ENCODE measurements around the gene ALDH1A2. TPM values are rescaled to one million over a fixed set of nuclear protein-coding genes. Genes with fewer than 3 reads are reported as not detected.
"Not testable (repeated sequence)": the region's sequence is repeated elsewhere in the genome, so short reads cannot be mapped to it uniquely, and the experiment has no call there.

Gene ALDH1A2
- total RNA-seq, 2 experiments from 2014 or later: 0.63 TPM; not detected in 1

DNA sequence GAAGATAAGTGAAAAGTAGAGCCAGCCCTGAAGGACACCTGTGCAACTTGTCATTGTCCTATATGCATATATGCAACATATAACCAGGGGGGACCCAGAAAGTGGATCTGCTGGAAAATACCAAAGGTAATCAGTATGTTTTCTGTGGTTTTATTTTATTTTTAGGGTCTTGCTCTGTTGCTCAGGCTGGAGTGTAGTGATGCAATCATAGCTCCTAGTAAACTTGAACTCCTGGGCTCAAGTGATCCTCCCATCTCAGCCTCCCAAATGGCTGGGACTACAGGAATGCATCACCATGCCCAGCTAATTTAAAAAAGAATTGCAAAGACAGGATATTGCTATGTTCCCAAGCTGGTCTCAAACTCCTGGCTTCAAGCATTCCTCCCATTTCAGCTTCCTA, 18.0 kb upstream of the ALDH1A2 start:
- H3K9me3 Mint-ChIP-seq: no peaks in the 10 kb centered on the region
- no peaks in the 10 kb centered on the region for H3K4me1 Mint-ChIP-seq
- H3K27me3 Mint-ChIP-seq: peaks cover 14% of the 10 kb centered on the region
- H3K27ac Mint-ChIP-seq: no peak overlapping the region
- CTCF ChIA-PET: interaction anchor here (0.6 to 2.7 kb wide), 2 partner anchors 13 to 977 kb away, joined by 3 to 15 read pairs; no protein-coding TSS in a partner anchor
- no peak overlapping the region for H3K4me3 Mint-ChIP-seq
- POLR2A ChIA-PET: no interaction called here
- H3K36me3 Mint-ChIP-seq (ENCODE audit: low read depth): no peaks in the 10 kb centered on the region
- no peak for DNase-seq

- Mint-ChIP-seq H3K27me3 (peaks cover 5% of the 10 kb centered on the region), H3K4me3 (no peak overlapping the region), H3K27ac (no peak overlapping the region), H3K36me3 (ENCODE audit: low read depth) (no peaks in the 10 kb centered on the region), H3K9me3 (no peaks in the 10 kb centered on the region), H3K4me1 (no peaks in the 10 kb centered on the region)
- ChIA-PET CTCF (no interaction called here), POLR2A (no interaction called here)
- DNase-seq: no peak
Observed at GRCh38 chr15:58081891-58082290, 16.4 kb upstream of the ALDH1A2 start.

DNA sequence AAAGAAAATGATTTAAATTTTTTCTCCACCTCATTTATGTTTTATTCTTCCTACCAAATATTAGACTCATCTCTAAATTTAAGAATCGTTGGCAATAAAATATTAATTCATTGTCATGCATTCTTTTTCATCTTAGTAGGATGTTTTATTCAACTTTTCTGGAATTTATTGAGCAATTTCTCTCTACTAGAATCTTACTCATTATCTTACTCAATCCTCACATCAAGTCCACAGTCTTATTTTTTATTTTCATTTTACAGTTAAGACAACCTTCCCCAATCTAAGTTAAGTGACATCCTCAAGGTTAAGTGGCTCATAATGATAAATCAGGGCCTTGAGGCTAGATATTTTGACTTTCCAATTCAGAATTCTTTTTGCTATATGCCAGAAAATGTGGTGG, 15.9 kb upstream of the ALDH1A2 start:
- Mint-ChIP-seq H3K27ac (no peak overlapping the region), H3K27me3 (peaks cover under 1% of the 10 kb centered on the region), H3K9me3 (no peaks in the 10 kb centered on the region), H3K4me3 (no peak overlapping the region), H3K36me3 (ENCODE audit: low read depth) (no peaks in the 10 kb centered on the region), H3K4me1 (no peaks in the 10 kb centered on the region)
- ChIA-PET CTCF (no interaction called here), POLR2A (no interaction called here)
- no peak for DNase-seq

- H3K4me1 Mint-ChIP-seq; CTCF ChIA-PET; H3K27me3 Mint-ChIP-seq; POLR2A ChIA-PET; DNase-seq; H3K27ac Mint-ChIP-seq; H3K9me3 Mint-ChIP-seq; H3K4me3 Mint-ChIP-seq; H3K36me3 Mint-ChIP-seq (ENCODE audit: low read depth): not testable (repeated sequence)
Observed at GRCh38 chr15:58080959-58081358, 15.4 kb upstream of the ALDH1A2 start.

DNA sequence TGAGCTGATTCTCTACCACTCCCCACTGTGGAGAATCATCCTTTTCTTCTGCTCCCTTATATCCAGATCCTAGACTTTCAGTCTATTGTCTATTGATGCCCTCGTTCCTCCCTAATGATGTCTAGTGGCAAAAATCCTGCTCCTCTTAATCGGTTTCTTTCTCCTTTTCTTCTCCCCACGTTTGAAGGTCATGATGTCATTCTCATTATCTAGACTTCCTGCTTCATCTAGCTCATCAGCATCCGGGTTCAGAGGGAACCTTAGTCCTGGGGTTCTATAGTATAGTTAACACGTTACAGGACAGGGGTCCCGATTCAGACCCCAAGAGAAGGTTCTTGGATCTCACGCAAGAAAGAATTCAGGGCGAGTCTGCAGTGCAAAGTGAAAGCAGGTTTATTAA, 14.9 kb upstream of the ALDH1A2 start:
- no peak for DNase-seq
- Mint-ChIP-seq H3K36me3 (ENCODE audit: low read depth) (no peaks in the 10 kb centered on the region), H3K27me3 (no peaks in the 10 kb centered on the region), H3K27ac (no peak overlapping the region), H3K4me3 (no peak overlapping the region), H3K9me3 (no peaks in the 10 kb centered on the region), H3K4me1 (no peaks in the 10 kb centered on the region)
- ChIA-PET POLR2A (no interaction called here), CTCF (no interaction called here)

- peaks cover 7% of the 10 kb centered on the region for H3K27me3 Mint-ChIP-seq
- no peaks in the 10 kb centered on the region for H3K36me3 Mint-ChIP-seq (ENCODE audit: low read depth)
- CTCF ChIA-PET: interaction anchor here (0.5 to 1.8 kb wide), 2 partner anchors 12 to 736 kb away, joined by 3 to 8 read pairs; partner anchors contain the start of gene ALDH1A2
Observed at GRCh38 chr15:58078591-58078990, 13.1 kb upstream of the ALDH1A2 start.

GRCh38 chr15:58077427-58077826, 11.9 kb upstream of the ALDH1A2 start:
- Mint-ChIP-seq H3K4me1 (no peaks in the 10 kb centered on the region), H3K27me3 (peaks cover 12% of the 10 kb centered on the region), H3K4me3 (no peak overlapping the region), H3K27ac (no peak overlapping the region), H3K9me3 (no peaks in the 10 kb centered on the region), H3K36me3 (ENCODE audit: low read depth) (no peaks in the 10 kb centered on the region)
- CTCF ChIA-PET: interaction anchor here (1.0 to 1.8 kb wide), 2 partner anchors 11 to 104 kb away, joined by 3 to 8 read pairs; partner anchors contain the start of gene ALDH1A2
- DNase-seq: no peak
- POLR2A ChIA-PET: no interaction called here

More at GRCh38 chr15:58078591-58078990, 13.1 kb upstream of the ALDH1A2 start:
- POLR2A ChIA-PET: no interaction called here
- Mint-ChIP-seq H3K4me1 (no peaks in the 10 kb centered on the region), H3K4me3 (no peak overlapping the region), H3K9me3 (no peaks in the 10 kb centered on the region), H3K27ac (no peak overlapping the region)
- DNase-seq: no peak

GRCh38 chr15:58074452-58074851, 8.9 kb upstream of the ALDH1A2 start:
- ChIA-PET CTCF (no interaction called here), POLR2A (no interaction called here)
- no peak for DNase-seq
- peaks cover 12% of the 10 kb centered on the region for H3K27me3 Mint-ChIP-seq
- no peaks in the 10 kb centered on the region for H3K9me3 Mint-ChIP-seq
- no peaks in the 10 kb centered on the region for H3K4me1 Mint-ChIP-seq
- no peak overlapping the region for H3K27ac Mint-ChIP-seq
- H3K4me3 Mint-ChIP-seq: no peak overlapping the region
- no peaks in the 10 kb centered on the region for H3K36me3 Mint-ChIP-seq (ENCODE audit: low read depth)

GRCh38 chr15:58070801-58071418, 5.4 kb upstream of the ALDH1A2 start:
- peak; percentile 48 for DNase-seq
- peaks cover 3% of the 10 kb centered on the region for H3K4me1 Mint-ChIP-seq
- POLR2A ChIA-PET: no interaction called here
- CTCF ChIA-PET: interaction anchor here (0.7 to 3.3 kb wide), 30 partner anchors 11 to 511 kb away, joined by 3 to 32 read pairs (median 4); no protein-coding TSS in a partner anchor
- no peak overlapping the region for H3K4me3 Mint-ChIP-seq
- H3K27ac Mint-ChIP-seq: no peak overlapping the region
- H3K36me3 Mint-ChIP-seq (ENCODE audit: low read depth): no peaks in the 10 kb centered on the region
- H3K9me3 Mint-ChIP-seq: no peaks in the 10 kb centered on the region
- H3K27me3 Mint-ChIP-seq: peaks cover 27% of the 10 kb centered on the region

GRCh38 chr15:58069008-58069407, 3.5 kb upstream of the ALDH1A2 start:
- Mint-ChIP-seq H3K36me3 (ENCODE audit: low read depth) (no peaks in the 10 kb centered on the region), H3K27ac (no peak overlapping the region), H3K27me3 (peaks cover 33% of the 10 kb centered on the region), H3K4me3 (no peak overlapping the region), H3K9me3 (no peaks in the 10 kb centered on the region), H3K4me1 (peaks cover 3% of the 10 kb centered on the region)
- ChIA-PET CTCF (interaction anchor here (1.0 to 3.3 kb wide), 4 partner anchors 17 to 319 kb away, joined by 3 to 32 read pairs (median 10); no protein-coding TSS in a partner anchor), POLR2A (no interaction called here)
- DNase-seq: no peak

DNA sequence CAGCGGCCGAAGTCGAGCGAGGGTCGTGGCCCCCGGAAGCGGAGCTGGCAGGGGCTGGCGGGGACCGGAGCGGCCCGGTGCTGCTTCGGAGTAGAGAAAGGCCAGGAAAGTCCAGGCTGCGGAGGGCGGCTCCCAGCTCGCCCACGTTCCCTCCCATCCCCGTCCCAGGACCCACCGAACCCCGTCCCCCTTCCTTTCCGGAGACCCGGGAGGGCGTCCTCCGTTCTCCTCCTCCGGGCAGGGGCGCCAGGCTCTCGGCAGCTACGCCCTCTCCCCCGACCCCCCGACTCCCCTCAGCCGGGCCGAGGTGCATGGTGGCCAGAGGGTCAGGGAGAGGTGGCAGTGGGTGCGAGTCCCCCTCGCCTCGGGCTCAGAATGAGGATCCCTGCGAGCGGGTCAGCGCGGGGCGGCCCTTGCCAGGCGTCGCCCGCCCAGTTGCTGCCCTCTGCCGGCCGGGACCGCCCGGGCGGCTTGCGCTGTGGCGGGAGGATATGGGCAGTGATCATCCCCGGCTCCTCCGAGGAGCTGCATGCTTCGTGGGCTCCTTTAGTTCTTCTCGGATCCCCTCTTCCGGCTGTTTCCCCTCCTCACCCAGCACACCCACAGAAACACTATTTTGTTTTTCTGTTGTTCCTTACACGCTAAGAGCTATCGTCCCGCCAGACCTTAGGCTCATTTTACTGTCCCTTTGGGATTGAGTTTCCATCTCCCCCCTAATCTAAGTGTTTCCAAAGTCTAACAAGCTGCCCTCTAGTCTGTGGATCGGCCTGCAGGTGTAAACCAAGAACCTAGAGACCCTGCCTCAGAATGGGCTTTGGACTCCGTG, 744 bp upstream of the ALDH1A2 start:
- peak; percentile 45 for DNase-seq
- POLR2A ChIA-PET: no interaction called here
- no peak overlapping the region for H3K4me3 Mint-ChIP-seq
- CTCF ChIA-PET: interaction anchor here (0.5 to 1.8 kb wide), 11 partner anchors 9 to 409 kb away, joined by 3 to 8 read pairs (median 4); partner anchors contain the start of gene POLR2M
- no peaks in the 10 kb centered on the region for H3K9me3 Mint-ChIP-seq
- no peak overlapping the region for H3K27ac Mint-ChIP-seq
- no peaks in the 10 kb centered on the region for H3K36me3 Mint-ChIP-seq (ENCODE audit: low read depth)
- peaks cover 3% of the 10 kb centered on the region for H3K4me1 Mint-ChIP-seq
- peaks cover 49% of the 10 kb centered on the region for H3K27me3 Mint-ChIP-seq

DNA sequence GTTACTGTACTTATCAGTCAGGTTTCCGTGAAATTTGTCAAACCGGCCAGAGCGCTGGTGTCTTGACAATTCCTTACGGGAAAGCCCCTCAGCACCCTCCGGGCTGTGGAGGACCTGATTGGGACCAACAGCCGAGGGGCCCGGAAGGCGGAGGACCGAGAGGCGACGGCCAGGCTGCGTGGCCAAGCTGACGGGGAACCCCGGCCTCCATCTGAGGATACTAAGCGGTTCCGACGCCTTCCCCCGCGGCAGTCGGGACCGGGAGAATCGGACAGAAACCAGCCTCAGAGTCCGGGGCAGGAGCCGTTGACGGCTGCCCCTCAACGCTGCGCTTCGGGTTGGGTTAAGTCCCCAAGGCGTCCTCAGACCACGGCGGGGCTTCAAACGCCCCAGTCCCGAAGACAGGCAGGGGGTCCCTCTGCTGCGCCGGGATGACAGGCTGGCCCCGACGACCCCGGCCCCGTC, 499 bp downstream of the ALDH1A2 start:
- Mint-ChIP-seq H3K27me3 (peaks cover 54% of the 10 kb centered on the region), H3K4me3 (no peak overlapping the region)
- CTCF ChIA-PET: no interaction called here

GRCh38 chr15:58064082-58064979, 1.2 kb downstream of the ALDH1A2 start:
- no peak for DNase-seq
- no peaks in the 10 kb centered on the region for H3K9me3 Mint-ChIP-seq
- peaks cover 54% of the 10 kb centered on the region for H3K27me3 Mint-ChIP-seq
- ChIA-PET CTCF (interaction anchor here (1.3 kb wide), 1 partner anchor 17 kb away, joined by 3 read pairs; no protein-coding TSS in a partner anchor), POLR2A (no interaction called here)
- no peak overlapping the region for H3K27ac Mint-ChIP-seq
- no peaks in the 10 kb centered on the region for H3K36me3 Mint-ChIP-seq (ENCODE audit: low read depth)
- no peak overlapping the region for H3K4me3 Mint-ChIP-seq
- peaks cover 3% of the 10 kb centered on the region for H3K4me1 Mint-ChIP-seq

More for the DNA sequence above, 499 bp downstream of the ALDH1A2 start:
- peaks cover 3% of the 10 kb centered on the region for H3K4me1 Mint-ChIP-seq
- no peak overlapping the region for H3K27ac Mint-ChIP-seq
- POLR2A ChIA-PET: no interaction called here
- H3K9me3 Mint-ChIP-seq: no peaks in the 10 kb centered on the region
- no peaks in the 10 kb centered on the region for H3K36me3 Mint-ChIP-seq (ENCODE audit: low read depth)
- no peak for DNase-seq

Measured in activated CD4-positive, alpha-beta memory T cell treated with anti-CD3 and anti-CD28 coated beads, Interleukin-2, amount 10 ng/mL, durations not matched to agents 7 days and 5 days (primary cell).